ENCODE results near the gene TGFB1I1.
A peak's percentile ranks its signal among the peaks of the same experiment; 100 is the strongest.
"Not testable (repeated sequence)": the region's sequence is repeated elsewhere in the genome, so short reads cannot be mapped to it uniquely, and the experiment has no call there.

TGFB1I1 gene

GRCh38 chr16:31489298-31489564, 17.3 kb downstream of the TGFB1I1 start:
- DNase-seq: no peak

- DNase-seq: no peak
Measured at GRCh38 chr16:31489616-31490584, 17.9 kb downstream of the TGFB1I1 start.

- no peak for DNase-seq
Measured at GRCh38 chr16:31491778-31492418, 19.9 kb downstream of the TGFB1I1 start.

- DNase-seq: no peak
Measured at GRCh38 chr16:31493506-31494125, 21.7 kb downstream of the TGFB1I1 start.

GRCh38 chr16:31496670-31497069, 24.7 kb downstream of the TGFB1I1 start:
- DNase-seq: no peak

- DNase-seq: no peak
Measured at GRCh38 chr16:31498493-31498892, 26.5 kb downstream of the TGFB1I1 start.

GRCh38 chr16:31499928-31500327, 28.0 kb downstream of the TGFB1I1 start:
- no peak for DNase-seq

- DNase-seq: no peak
Measured at GRCh38 chr16:31501226-31501965, 29.4 kb downstream of the TGFB1I1 start.

GRCh38 chr16:31501966-31502348, 30.0 kb downstream of the TGFB1I1 start:
- no peak for DNase-seq

- DNase-seq: peak; percentile 39
Measured at GRCh38 chr16:31502981-31503380, 31.0 kb downstream of the TGFB1I1 start.

GRCh38 chr16:31503555-31503954, 31.6 kb downstream of the TGFB1I1 start:
- not testable (repeated sequence) for DNase-seq

- DNase-seq: no peak
Measured at GRCh38 chr16:31504159-31504558, 32.2 kb downstream of the TGFB1I1 start.

GRCh38 chr16:31505483-31505882, 33.5 kb downstream of the TGFB1I1 start:
- DNase-seq: no peak

GRCh38 chr16:31507617-31507928, 35.6 kb downstream of the TGFB1I1 start:
- DNase-seq: no peak

- peak; percentile 70 for DNase-seq
Measured at GRCh38 chr16:31507929-31508705, 36.2 kb downstream of the TGFB1I1 start, which contains the start of gene RUSF1. RUSF1 (minus strand) TSS chr16:31508391; CDS start chr16:31508373, 18 bp downstream.

- DNase-seq: no peak
Measured at GRCh38 chr16:31508706-31509195, 36.8 kb downstream of the TGFB1I1 start.

GRCh38 chr16:31513126-31513525, 41.2 kb downstream of the TGFB1I1 start:
- peak; percentile 11 for DNase-seq

GRCh38 chr16:31513884-31514283, 41.9 kb downstream of the TGFB1I1 start:
- DNase-seq: no peak

- no peak for DNase-seq
Measured at GRCh38 chr16:31517800-31518402, 45.9 kb downstream of the TGFB1I1 start.

GRCh38 chr16:31519759-31520431, 47.9 kb downstream of the TGFB1I1 start:
- no peak for DNase-seq

- DNase-seq: no peak
Measured at GRCh38 chr16:31521368-31521767, 49.4 kb downstream of the TGFB1I1 start.

Data from kidney glomerular epithelial cell (primary cell).